IMR-90 (cell line): ENCODE results near the gene MORN5. TPM values are rescaled to one million over a fixed set of nuclear protein-coding genes. Genes with fewer than 3 reads are reported as not detected.
"Not testable (repeated sequence)": the region's sequence is repeated elsewhere in the genome, so short reads cannot be mapped to it uniquely, and the experiment has no call there.

ENCODE experiments used
- ATAC-seq: fragments of 200-7000 bp; cut with Tn5 transposase; 2 replicates; pipeline ENCODE4 v1.9.1; 2020; ENCODE audit warnings: low read depth, mild to moderate bottlenecking, moderate library complexity
- BruUV-seq: library from RNA; stranded (reverse); fragments of 400-500 nt; replicated peaks from 2 replicates; lab custom pipeline; 2021; lab: Mats Ljungman, UMichigan
- CTCF ChIA-PET: fragments of 300-600 bp; formaldehyde crosslinking; extraction: SDS; loops from one replicate; lab custom pipeline; 2021; ENCODE audit warnings: antibody characterized with exemption; lab: Yijun Ruan, JAX
- POLR2A ChIA-PET: fragments of 300-600 bp; sonication (Branson Sonifier 250); formaldehyde crosslinking; loops from one replicate; lab custom pipeline; 2022; ENCODE audit warnings: antibody characterized with exemption; ENCODE audit not compliant: unreplicated experiment; lab: Charles Lee
- DNase-seq: peaks from one replicate; pipeline ENCODE4 v3.0.0; 2013
- H2AFZ ChIP-seq: replicated peaks from 2 replicates; pipeline ENCODE3; 2013; ENCODE audit warnings: low read length, mild to moderate bottlenecking; ENCODE audit not compliant: poor library complexity
- H2AK5ac ChIP-seq: 2 replicates; pipeline ENCODE4 v1.6.1; 2013; ENCODE audit warnings: low read depth, low read length, inconsistent platforms
- H2AK9ac ChIP-seq: replicated peaks from 2 replicates; pipeline ENCODE3; 2013; ENCODE audit warnings: mild to moderate bottlenecking, low read depth, low read length, moderate library complexity; ENCODE audit not compliant: poor library complexity
- H2BK120ac ChIP-seq: 2 replicates; pipeline ENCODE4 v1.6.1; 2013; ENCODE audit warnings: low read depth, low read length, inconsistent platforms
- H2BK15ac ChIP-seq: 3 replicates; pipeline ENCODE4 v1.6.1; 2013; ENCODE audit warnings: low read depth, low read length, inconsistent platforms
- H2BK20ac ChIP-seq: 2 replicates; pipeline ENCODE4 v1.6.1; 2013; ENCODE audit warnings: low read depth, mild to moderate bottlenecking, inconsistent platforms, low read length, moderate library complexity
- H2BK5ac ChIP-seq: 2 replicates; pipeline ENCODE4 v1.6.1; 2013; ENCODE audit warnings: mild to moderate bottlenecking, low read depth, low read length, inconsistent platforms; ENCODE audit not compliant: poor library complexity, severe bottlenecking
- H3K14ac ChIP-seq: replicated peaks from 2 replicates; pipeline ENCODE4 v1.6.1; 2013; ENCODE audit warnings: low read depth, low read length, inconsistent platforms
- H3K18ac ChIP-seq: 2 replicates; pipeline ENCODE4 v1.6.1; 2013; ENCODE audit warnings: low read depth, low read length, control low read depth
- H3K23ac ChIP-seq: 2 replicates; pipeline ENCODE4 v1.6.1; 2013; ENCODE audit warnings: low read depth, low read length, inconsistent platforms
- H3K27ac ChIP-seq: 2 replicates; pipeline ENCODE4 v1.5.1; 2013; ENCODE audit warnings: mild to moderate bottlenecking, control low read depth, low read length; ENCODE audit not compliant: insufficient read depth
- H3K27me3 ChIP-seq: 2 replicates; pipeline ENCODE4 v1.6.1; 2013; ENCODE audit warnings: low read length; ENCODE audit not compliant: control insufficient read depth, insufficient read depth
- H3K36me3 ChIP-seq: 2 replicates; pipeline ENCODE4 v1.6.1; 2013; ENCODE audit warnings: low read length, mixed read lengths; ENCODE audit not compliant: control insufficient read depth, insufficient read depth
- H3K4ac ChIP-seq: 2 replicates; pipeline ENCODE4 v1.6.1; 2013; ENCODE audit warnings: low read depth, low read length, inconsistent platforms
- H3K4me1 ChIP-seq: 2 replicates; pipeline ENCODE4 v1.6.1; 2013; ENCODE audit warnings: low read length, mixed read lengths; ENCODE audit not compliant: control insufficient read depth, insufficient read depth
- H3K4me2 ChIP-seq: 2 replicates; pipeline ENCODE4 v1.6.1; 2013; ENCODE audit warnings: low read depth, mild to moderate bottlenecking, control low read depth, low read length, moderate library complexity
- H3K4me3 ChIP-seq: 2 replicates; pipeline ENCODE4 v1.5.1; 2013; ENCODE audit warnings: low read depth, mild to moderate bottlenecking, control low read depth, low read length, moderate library complexity; ENCODE audit not compliant: insufficient read depth
- H3K56ac ChIP-seq: 2 replicates; pipeline ENCODE4 v1.6.1; 2013; ENCODE audit warnings: low read length, inconsistent platforms; ENCODE audit not compliant: insufficient read depth; ENCODE audit errors: extremely low read depth
- H3K79me1 ChIP-seq, 2 experiments: 2 replicates each; pipeline ENCODE4 v1.6.1; 2013; ENCODE audit warnings: low read length in 2 of 2, inconsistent platforms in 1 of 2, low read depth in 1 of 2
- H3K9ac ChIP-seq: 2 replicates; pipeline ENCODE4 v1.6.1; 2013; ENCODE audit warnings: low read depth, low read length, control low read depth
- H3K9me1 ChIP-seq: 2 replicates; pipeline ENCODE4 v1.6.1; 2013; ENCODE audit warnings: low read length, inconsistent platforms; ENCODE audit not compliant: insufficient read depth
- H3K9me3 ChIP-seq: 2 replicates; pipeline ENCODE4 v1.6.1; 2013; ENCODE audit warnings: low read length; ENCODE audit not compliant: control insufficient read depth, insufficient read depth
- H4K20me1 ChIP-seq: 2 replicates; pipeline ENCODE4 v1.6.1; 2013; ENCODE audit warnings: low read length, inconsistent platforms; ENCODE audit not compliant: insufficient read depth
- H4K5ac ChIP-seq: 2 replicates; pipeline ENCODE4 v1.6.1; 2013; ENCODE audit warnings: mild to moderate bottlenecking, low read depth, low read length, control low read depth
- H4K8ac ChIP-seq, 2 experiments: 2 replicates each; pipeline ENCODE4 v1.6.1; 2013; ENCODE audit warnings: low read depth in 2 of 2, low read length in 2 of 2, control low read depth in 1 of 2, inconsistent platforms in 1 of 2
- H4K91ac ChIP-seq: 2 replicates; pipeline ENCODE4 v1.6.1; 2013; ENCODE audit warnings: low read depth, low read length, inconsistent platforms; ENCODE audit not compliant: insufficient read depth
- WGBS, 2 experiments: methylation state at CpG; one replicate each; pipeline versions ENCODE4 v1.1.5 to v1.1.7; 2013; ENCODE audit warnings: missing lambda C conversion rate in 2 of 2; ENCODE audit not compliant: insufficient read length in 1 of 2; ENCODE audit errors: extremely low coverage in 2 of 2; 5-methylcytosine and 5-hydroxymethylcytosine counted together
- dilution Hi-C: fragments of 300-500 bp; cut with HindIII; formaldehyde crosslinking; loops from one replicate; pipeline ENCODE4 v1.14.3; 2018; ENCODE audit warnings: low sequenced_read_pairs; ENCODE audit not compliant: unreplicated experiment
- in situ Hi-C: fragments of 300-500 bp; cut with MboI; formaldehyde crosslinking; loops from 3 replicates; pipeline ENCODE4 v1.14.3; 2019; ENCODE audit warnings: low sequenced_read_pairs, inconsistent platforms, mixed read lengths
- intact Hi-C: fragments of 100-400 bp; cut with micrococcal nuclease; formaldehyde crosslinking; loops from 2 replicates; pipeline ENCODE4 v1.10.0; 2022
- polyA plus RNA-seq, 3 experiments: library from polyadenylated mRNA; depleted of rRNA; stranded (reverse); fragments of >200 nt; gene quantifications; 2 replicates each; pipeline ENCODE4 v1.2.3, GENCODE V29; 2012; ENCODE audit warnings: low replicate concordance in 1 of 3
- total RNA-seq: library from RNA; depleted of rRNA; stranded (reverse); fragments of >200 nt; gene quantifications from 2 replicates; pipeline ENCODE4 v1.2.3, GENCODE V29; 2012

Gene MORN5
- total and polyA plus RNA-seq, 2 of the 4 experiments (the other 2 are of a cell fraction) = not detected

GRCh38 chr9:122117241-122117640 lies 42.5 kb upstream of the MORN5 start:
- DNase-seq, ATAC-seq, H2BK15ac ChIP-seq, POLR2A ChIA-PET, H3K4ac ChIP-seq, H3K23ac ChIP-seq, H4K91ac ChIP-seq, H3K79me1 ChIP-seq, H3K4me1 ChIP-seq, H2BK5ac ChIP-seq, H2AK5ac ChIP-seq, H3K9me3 ChIP-seq, H2AK9ac ChIP-seq, H2BK20ac ChIP-seq, H3K56ac ChIP-seq, in situ Hi-C loops, H3K18ac ChIP-seq, BruUV-seq, H3K27ac ChIP-seq, intact Hi-C loops, H3K9me1 ChIP-seq, H3K36me3 ChIP-seq, H3K14ac ChIP-seq, H4K20me1 ChIP-seq, H3K4me2 ChIP-seq, H2AFZ ChIP-seq, H3K4me3 ChIP-seq, dilution Hi-C loops, H4K5ac ChIP-seq, H4K8ac ChIP-seq, H2BK120ac ChIP-seq, H3K9ac ChIP-seq: not testable (repeated sequence)
- H3K27me3 ChIP-seq = peaks cover 31% of the 10 kb centered on the region
- CTCF ChIA-PET = interaction anchor here (1.6 kb wide), 1 partner anchor 18 kb away, joined by 4 read pairs; no protein-coding TSS in a partner anchor
- no CpG with 5 or more reads among the region's 9 CpGs for WGBS, 2 experiments
